GM12878 (cell line): ENCODE data around the gene CYP1A2. TPM values are rescaled to one million over a fixed set of nuclear protein-coding genes. Genes with fewer than 3 reads are reported as not detected.

Experiments
- BMI1 ChIP-seq: fragments of 450-650 bp; IDR thresholded peaks from 2 replicates; pipeline ENCODE4 v1.6.1; 2016; ENCODE audit warnings: mild to moderate bottlenecking, moderate library complexity, borderline replicate concordance
- CEBPZ ChIP-seq: fragments of 150-350 bp; IDR thresholded peaks from 2 replicates; pipeline ENCODE4 v1.6.1; 2016; ENCODE audit warnings: low read depth, low read length
- CREM ChIP-seq: IDR thresholded peaks from 2 replicates; pipeline ENCODE4 v1.6.1; 2014; ENCODE audit warnings: antibody characterized with exemption, low read depth
- EED ChIP-seq: sonication (generic); IDR thresholded peaks from 2 replicates; pipeline ENCODE4 v1.6.1; 2016; ENCODE audit warnings: antibody characterized with exemption, low read depth
- IKZF2 ChIP-seq, 2 experiments: fragments of 450-650 bp; IDR thresholded peaks; 2 replicates each; pipeline ENCODE4 v1.6.1; 2017; ENCODE audit warnings: mild to moderate bottlenecking in 2 of 2, moderate library complexity in 2 of 2
- IRF4 ChIP-seq: IDR thresholded peaks from 2 replicates; pipeline ENCODE4 v1.6.1; 2011; ENCODE audit warnings: low read depth, low read length
- MTA2 ChIP-seq: fragments of 450-650 bp; IDR thresholded peaks from 2 replicates; pipeline ENCODE4 v1.6.1; 2016; ENCODE audit warnings: low read depth, mild to moderate bottlenecking, moderate library complexity
- MYC ChIP-seq: IDR thresholded peaks from 2 replicates; pipeline ENCODE4 v1.6.1; 2011; ENCODE audit warnings: mild to moderate bottlenecking, low read length, moderate library complexity, inconsistent platforms; ENCODE audit not compliant: insufficient read depth, insufficient replicate concordance, insufficient read length, severe bottlenecking
- POLR2A ChIP-seq: IDR thresholded peaks from 2 replicates; pipeline ENCODE4 v1.6.1; 2011; ENCODE audit warnings: low read depth, mild to moderate bottlenecking, low read length
- PRDM15 ChIP-seq: fragments of 450-650 bp; formaldehyde crosslinking; IDR thresholded peaks from 2 replicates; pipeline ENCODE4 v1.4.0; 2020; ENCODE audit warnings: mild to moderate bottlenecking, moderate library complexity
- RB1 ChIP-seq: fragments of 450-650 bp; formaldehyde crosslinking; IDR thresholded peaks from 2 replicates; pipeline ENCODE4 v1.6.1; 2017; ENCODE audit warnings: mild to moderate bottlenecking, borderline replicate concordance
- REST ChIP-seq: IDR thresholded peaks from 2 replicates; pipeline ENCODE4 v1.6.1; 2012; ENCODE audit warnings: mild to moderate bottlenecking, low read depth, low read length
- SMAD5 ChIP-seq: IDR thresholded peaks from 2 replicates; pipeline ENCODE4 v1.6.1; 2016; ENCODE audit warnings: antibody characterized with exemption, low read depth
- SUPT20H ChIP-seq: IDR thresholded peaks from 2 replicates; pipeline ENCODE4 v1.6.1; 2011; ENCODE audit warnings: low read depth, mild to moderate bottlenecking, low read length, moderate library complexity, borderline replicate concordance; ENCODE audit not compliant: control insufficient read depth
- SUZ12 ChIP-seq: fragments of 200-600 bp; sonication (generic); IDR thresholded peaks from one replicate; pipeline ENCODE4 v1.6.1; 2018; ENCODE audit warnings: antibody characterized with exemption, mild to moderate bottlenecking; ENCODE audit not compliant: unreplicated experiment
- TAF1 ChIP-seq: IDR thresholded peaks from 2 replicates; pipeline ENCODE4 v1.6.1; 2011; ENCODE audit warnings: mild to moderate bottlenecking, low read depth, low read length, borderline replicate concordance
- YY1 ChIP-seq: IDR thresholded peaks from 2 replicates; pipeline ENCODE4 v1.6.1; 2011; ENCODE audit warnings: low read depth, mild to moderate bottlenecking, low read length
- ZNF274 ChIP-seq: IDR thresholded peaks from one replicate; pipeline ENCODE4 v1.8.0; 2011; ENCODE audit not compliant: insufficient read length, insufficient read depth
- polyA plus RNA-seq, 11 experiments: library from polyadenylated mRNA; depleted of rRNA in 4 of 11; unstranded in 6 of 11; stranded (reverse) in 5 of 11; fragments of >200 nt; fragmentation: Nextera tagmentation in 4 of 11; fragmentation: Illumina TruSeq in 1 of 11; extraction: Ambion mirVana in 4 of 11; extraction: Trizol in 1 of 11; gene quantifications; 1 replicate in 1 of 11; 2 replicates in 10 of 11; pipeline versions ENCODE4 v1.2.1 to v1.2.3, GENCODE V29; 2011 to 2016; ENCODE audit warnings: inconsistent platforms in 2 of 11, missing spikeins in 2 of 11, low read depth in 1 of 11
- total RNA-seq, 4 experiments: library from RNA; depleted of rRNA in 3 of 4; stranded (reverse); fragments of >200 nt in 3 of 4; fragmentation: Illumina TruSeq in 1 of 4; extraction: Trizol in 1 of 4; gene quantifications; 2 replicates each; pipeline versions ENCODE4 v1.2.1 to v1.2.3, GENCODE V29; 2013 to 2021
- TF ChIP-seq, protein P1 (sequence below): IDR thresholded peaks from 2 replicates; pipeline ENCODE4 v1.6.1; 2011; ENCODE audit warnings: low read depth, mild to moderate bottlenecking, low read length, moderate library complexity, borderline replicate concordance; ENCODE audit errors: extremely low read depth

CYP1A2 gene
- total and polyA plus RNA-seq, 10 of the 15 experiments (the other 5 are each of a cell fraction or from before 2014, with no cell fraction given) = 0.03 to 0.09 (median 0.05) TPM; not detected in 7

DNA sequence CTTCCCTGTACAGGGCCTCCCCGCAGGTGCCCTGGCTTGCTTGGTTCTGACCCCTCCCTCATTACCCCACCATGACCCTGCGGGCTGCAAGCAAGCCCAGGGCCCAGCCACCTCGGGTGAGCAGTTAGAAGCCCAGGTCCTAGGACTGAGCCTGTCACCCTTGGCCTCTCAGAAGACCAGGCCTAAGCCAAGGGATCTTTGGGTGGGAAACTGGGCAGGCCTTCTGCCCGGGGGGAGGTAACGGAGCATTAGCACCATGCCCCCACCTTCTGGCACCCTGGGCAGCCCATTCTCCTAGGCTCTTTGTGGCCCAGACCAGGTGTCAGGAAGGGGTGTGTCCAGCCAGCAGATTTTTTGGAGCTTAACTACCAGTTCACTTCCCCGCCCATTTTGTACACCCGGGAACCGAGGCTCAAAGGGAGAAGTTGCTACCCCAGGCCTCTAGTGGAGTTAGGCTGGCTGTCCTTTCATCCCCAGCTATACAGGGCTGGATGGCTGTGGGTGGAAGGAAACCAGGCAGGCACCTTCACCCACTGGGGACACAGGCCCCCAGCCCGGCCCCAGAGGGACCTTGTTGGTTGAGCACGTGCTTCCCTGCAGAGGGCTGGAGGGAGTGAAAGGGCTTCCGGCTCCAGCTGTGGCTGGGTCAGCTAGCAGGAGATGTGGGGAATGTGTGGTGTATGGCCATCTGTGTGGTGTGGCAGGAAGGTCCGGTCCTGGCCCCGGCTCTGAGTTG lies 34.6 kb downstream of the CYP1A2 start (continued):
- peak; percentile 34 to 55; a peak in 1 of 4 replicates for TF ChIP-seq IKZF2 (IDR thresholded peaks at IDR 0.05)
- TF ChIP-seq SUPT20H = no peak
- no peak for TF ChIP-seq SUZ12
- TF ChIP-seq MYC = peak; percentile 88
- no peak for TF ChIP-seq YY1
- TF ChIP-seq BMI1 = no peak
- TF ChIP-seq MTA2 = no peak
- no peak for TF ChIP-seq REST
- peak; percentile 16; the same call in 1 of the 2 replicates for TF ChIP-seq TAF1
- no peak for TF ChIP-seq ZNF274
- TF ChIP-seq CREM = no peak
- no peak for TF ChIP-seq RB1
- peak; percentile 21; the same call in 1 of the 2 replicates for TF ChIP-seq SMAD5
- TF ChIP-seq CEBPZ = no peak
- 0 out of 2 replicates have a peak, but pooled peaks have one; percentile 5 for TF ChIP-seq EED
- peak; percentile 68 for TF ChIP-seq POLR2A
- TF ChIP-seq, protein P1, sequence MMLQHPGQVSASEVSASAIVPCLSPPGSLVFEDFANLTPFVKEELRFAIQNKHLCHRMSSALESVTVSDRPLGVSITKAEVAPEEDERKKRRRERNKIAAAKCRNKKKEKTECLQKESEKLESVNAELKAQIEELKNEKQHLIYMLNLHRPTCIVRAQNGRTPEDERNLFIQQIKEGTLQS = no peak
- no peak for TF ChIP-seq PRDM15 (CRISPR knock-in tag)
- TF ChIP-seq IRF4 = no peak
